H9 (cell line): ENCODE results near the gene SYNPO. TPM values are rescaled to one million over a fixed set of nuclear protein-coding genes. Genes with fewer than 3 reads are reported as not detected.

Experiments used
- DNase-seq: peaks from one replicate; pipeline ENCODE4 v3.0.0-alpha.2; 2017
- H2AFZ ChIP-seq: one replicate; pipeline ENCODE4 v1.6.1; 2013; ENCODE audit warnings: mild to moderate bottlenecking, low read length, control low read depth, moderate library complexity
- H2AK5ac ChIP-seq: 2 replicates; pipeline ENCODE4 v1.6.1; 2013; ENCODE audit warnings: low read length, control low read depth, mixed read lengths; ENCODE audit not compliant: insufficient read length
- H2BK120ac ChIP-seq: one replicate; pipeline ENCODE4 v1.6.1; 2013; ENCODE audit warnings: low read depth, mild to moderate bottlenecking, low read length, control low read depth, inconsistent platforms; ENCODE audit not compliant: poor library complexity, severe bottlenecking
- H2BK12ac ChIP-seq: 2 replicates; pipeline ENCODE4 v1.6.1; 2013; ENCODE audit warnings: low read length, control low read depth, mixed read lengths, low read depth; ENCODE audit not compliant: insufficient read length
- H2BK15ac ChIP-seq: 2 replicates; pipeline ENCODE4 v1.6.1; 2013; ENCODE audit warnings: low read depth, low read length, control low read depth
- H2BK20ac ChIP-seq: one replicate; pipeline ENCODE4 v1.6.1; 2013; ENCODE audit warnings: low read depth, mild to moderate bottlenecking, low read length, control low read depth, inconsistent platforms; ENCODE audit not compliant: poor library complexity, severe bottlenecking
- H2BK5ac ChIP-seq: 2 replicates; pipeline ENCODE4 v1.6.1; 2013; ENCODE audit warnings: low read length, control low read depth, mixed read lengths; ENCODE audit not compliant: insufficient read length
- H3K14ac ChIP-seq: 2 replicates; pipeline ENCODE4 v1.6.1; 2013; ENCODE audit warnings: low read length, control low read depth; ENCODE audit not compliant: insufficient read depth
- H3K18ac ChIP-seq: 2 replicates; pipeline ENCODE4 v1.6.1; 2013; ENCODE audit warnings: low read depth, mild to moderate bottlenecking, mixed read lengths, low read length, control low read depth; ENCODE audit not compliant: insufficient read length
- H3K23ac ChIP-seq: 2 replicates; pipeline ENCODE4 v1.6.1; 2013; ENCODE audit warnings: low read length, control low read depth, mixed read lengths, low read depth; ENCODE audit not compliant: insufficient read length
- H3K23me2 ChIP-seq: 2 replicates; pipeline ENCODE4 v1.6.1; 2013; ENCODE audit warnings: low read depth, mild to moderate bottlenecking, mixed read lengths, low read length, control low read depth; ENCODE audit not compliant: insufficient read length, poor library complexity, severe bottlenecking
- H3K27ac ChIP-seq: 2 replicates; pipeline ENCODE4 v1.5.1; 2013; ENCODE audit warnings: low read length, control low read depth, mixed read lengths, low read depth; ENCODE audit not compliant: insufficient read length
- H3K27me3 ChIP-seq: 2 replicates; pipeline ENCODE4 v1.6.1; 2013; ENCODE audit warnings: low read length, control low read depth, inconsistent platforms; ENCODE audit not compliant: insufficient read depth
- H3K4ac ChIP-seq: 2 replicates; pipeline ENCODE4 v1.6.1; 2013; ENCODE audit warnings: low read depth, mild to moderate bottlenecking, control low read depth, inconsistent platforms, low read length, moderate library complexity
- H3K4me1 ChIP-seq: 2 replicates; pipeline ENCODE4 v1.6.1; 2013; ENCODE audit warnings: low read length, control low read depth, inconsistent platforms; ENCODE audit not compliant: insufficient read depth
- H3K4me2 ChIP-seq: 2 replicates; pipeline ENCODE4 v1.6.1; 2013; ENCODE audit warnings: low read length, control low read depth, mixed read lengths; ENCODE audit not compliant: insufficient read length, insufficient read depth
- H3K56ac ChIP-seq: 2 replicates; pipeline ENCODE4 v1.6.1; 2013; ENCODE audit warnings: low read depth, mild to moderate bottlenecking, mixed read lengths, low read length, control low read depth; ENCODE audit not compliant: insufficient read length
- H3K79me1 ChIP-seq: 2 replicates; pipeline ENCODE4 v1.6.1; 2013; ENCODE audit warnings: low read depth, mild to moderate bottlenecking, moderate library complexity, low read length, control low read depth, inconsistent platforms; ENCODE audit not compliant: insufficient read depth, poor library complexity, severe bottlenecking
- H3K79me2 ChIP-seq: 2 replicates; pipeline ENCODE4 v1.6.1; 2013; ENCODE audit warnings: low read length, control low read depth, inconsistent platforms; ENCODE audit not compliant: insufficient read depth
- H3K9ac ChIP-seq: 2 replicates; pipeline ENCODE4 v1.6.1; 2013; ENCODE audit warnings: low read length, control low read depth, mixed read lengths; ENCODE audit not compliant: insufficient read length; ENCODE audit errors: extremely low read depth
- H3K9me3 ChIP-seq: one replicate; pipeline ENCODE4 v1.6.1; 2013; ENCODE audit warnings: low read depth, low read length, inconsistent platforms; ENCODE audit not compliant: control insufficient read depth
- H3T11ph ChIP-seq: one replicate; pipeline ENCODE4 v1.6.1; 2013; ENCODE audit warnings: mild to moderate bottlenecking, low read length, control low read depth, inconsistent platforms
- H4K20me1 ChIP-seq: one replicate; pipeline ENCODE4 v1.6.1; 2013; ENCODE audit not compliant: control insufficient read depth, insufficient read length, insufficient read depth
- H4K5ac ChIP-seq: 2 replicates; pipeline ENCODE4 v1.6.1; 2013; ENCODE audit warnings: low read depth, mild to moderate bottlenecking, mixed read lengths, low read length, control low read depth; ENCODE audit not compliant: insufficient read length
- H4K8ac ChIP-seq: replicated peaks from 2 replicates; pipeline ENCODE4 v1.6.1; 2013; ENCODE audit warnings: low read length, control low read depth, mixed read lengths, low read depth; ENCODE audit not compliant: insufficient read length
- H4K91ac ChIP-seq: 2 replicates; pipeline ENCODE4 v1.6.1; 2013; ENCODE audit warnings: low read depth, mild to moderate bottlenecking, moderate library complexity, mixed read lengths, low read length, control low read depth; ENCODE audit not compliant: insufficient read length
- H3K27ac Mint-ChIP-seq, 3 experiments: 2 replicates in 2 of 3; 3 replicates in 1 of 3; pipeline ENCODE4 v1.8.0; 2020 to 2021; ENCODE audit warnings: mixed read lengths in 3 of 3, mild to moderate bottlenecking in 1 of 3, moderate library complexity in 1 of 3
- H3K27me3 Mint-ChIP-seq: 2 replicates; pipeline ENCODE4 v1.8.0; 2021; ENCODE audit warnings: low read depth, mild to moderate bottlenecking, moderate library complexity, mixed read lengths
- H3K36me3 Mint-ChIP-seq, 3 experiments: 2 replicates in 2 of 3; 3 replicates in 1 of 3; pipeline ENCODE4 v1.8.0; 2020 to 2021; ENCODE audit warnings: low read depth in 3 of 3, mixed read lengths in 3 of 3; ENCODE audit not compliant: insufficient read depth in 1 of 3
- H3K4me1 Mint-ChIP-seq, 2 experiments: 2 replicates each; pipeline ENCODE4 v1.8.0; 2020; ENCODE audit warnings: mixed read lengths in 2 of 2
- H3K4me3 Mint-ChIP-seq, 2 experiments: 2 replicates in 1 of 2; 3 replicates in 1 of 2; pipeline ENCODE4 v1.8.0; 2020 to 2021; ENCODE audit warnings: mild to moderate bottlenecking in 2 of 2, mixed read lengths in 2 of 2, moderate library complexity in 1 of 2
- H3K9me3 Mint-ChIP-seq, 2 experiments: 2 replicates in 1 of 2; 3 replicates in 1 of 2; pipeline ENCODE4 v1.8.0; 2020; ENCODE audit warnings: mild to moderate bottlenecking in 2 of 2, mixed read lengths in 2 of 2, moderate library complexity in 1 of 2
- WGBS: extraction: QIAGEN DNeasy Blood & Tissue Kit; methylation state at CpG from one replicate; pipeline ENCODE4 v1.1.7; 2013; ENCODE audit warnings: missing lambda C conversion rate, low lambda C conversion rate, mixed read lengths; ENCODE audit not compliant: insufficient read length; ENCODE audit errors: extremely low coverage; 5-methylcytosine and 5-hydroxymethylcytosine counted together
- total RNA-seq: library from RNA; stranded (reverse); gene quantifications from 2 replicates; pipeline ENCODE4 v1.2.1, GENCODE V29; 2021
- TF ChIP-seq, protein P1 (sequence below): fragments of 200-600 bp; sonication (generic); conservative IDR thresholded peaks from 3 replicates; pipeline ENCODE4 v1.8.0; 2021; ENCODE audit warnings: antibody characterized with exemption, mild to moderate bottlenecking

SYNPO gene
- total RNA-seq, 1 experiment from 2014 or later: 1.7 TPM

DNA sequence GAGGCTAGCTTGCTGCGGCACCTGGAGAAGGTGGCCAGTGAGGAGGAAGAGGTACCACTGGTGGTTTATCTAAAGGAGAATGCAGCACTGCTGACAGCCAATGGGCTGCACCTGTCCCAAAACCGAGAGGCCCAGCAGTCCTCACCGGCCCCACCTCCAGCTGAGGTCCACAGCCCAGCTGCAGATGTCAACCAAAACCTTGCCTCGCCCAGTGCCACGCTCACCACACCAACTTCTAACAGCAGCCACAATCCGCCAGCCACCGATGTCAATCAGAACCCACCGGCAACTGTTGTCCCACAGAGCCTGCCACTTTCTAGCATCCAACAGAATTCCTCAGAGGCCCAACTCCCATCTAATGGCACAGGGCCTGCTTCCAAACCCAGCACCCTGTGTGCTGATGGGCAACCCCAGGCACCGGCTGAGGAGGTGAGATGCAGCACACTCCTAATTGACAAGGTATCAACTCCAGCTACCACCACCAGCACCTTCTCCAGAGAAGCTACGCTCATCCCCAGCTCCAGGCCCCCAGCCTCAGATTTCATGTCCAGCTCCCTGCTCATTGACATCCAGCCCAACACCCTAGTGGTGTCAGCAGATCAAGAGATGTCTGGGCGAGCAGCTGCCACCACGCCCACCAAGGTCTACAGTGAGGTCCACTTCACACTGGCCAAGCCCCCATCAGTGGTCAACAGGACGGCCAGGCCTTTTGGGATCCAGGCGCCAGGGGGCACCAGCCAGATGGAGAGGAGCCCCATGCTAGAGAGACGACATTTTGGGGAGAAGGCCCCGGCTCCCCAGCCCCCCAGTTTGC lies 8.0 kb downstream of the SYNPO start:
- H3K4ac ChIP-seq: no peak overlapping the region
- DNase-seq: no peak
- H4K20me1 ChIP-seq: no peaks in the 10 kb centered on the region

More for the DNA sequence above, 8.0 kb downstream of the SYNPO start:
- Histone ChIP-seq H4K5ac (no peak overlapping the region), H3K9me3 (no peaks in the 10 kb centered on the region), H2BK20ac (no peak overlapping the region), H2AFZ (no peak overlapping the region), H4K91ac (no peak overlapping the region), H2BK12ac (no peak overlapping the region), H3T11ph (no peak overlapping the region), H2AK5ac (no peak overlapping the region), H3K14ac (no peak overlapping the region), H2BK15ac (no peak overlapping the region), H3K27ac (no peak overlapping the region), H3K4me1 (peaks cover 2% of the 10 kb centered on the region; the same call in 1 of the 2 replicates), H2BK120ac (no peak overlapping the region), H3K9ac (no peak overlapping the region), H3K23me2 (no peaks in the 10 kb centered on the region), H3K79me2 (no peaks in the 10 kb centered on the region), H3K27me3 (no peaks in the 10 kb centered on the region), H2BK5ac (no peak overlapping the region), H3K56ac (no peak overlapping the region), H3K79me1 (no peaks in the 10 kb centered on the region), H3K23ac (no peak overlapping the region), H4K8ac (no peak overlapping the region), H3K4me2 (no peak overlapping the region), H3K18ac (no peak overlapping the region)
- H3K36me3 Mint-ChIP-seq: no peaks in the 10 kb centered on the region
- no peak overlapping the region for H3K4me3 Mint-ChIP-seq
- WGBS: no CpG with 5 or more reads among the region's 16 CpGs
- H3K9me3 Mint-ChIP-seq: no peaks in the 10 kb centered on the region
- TF ChIP-seq, protein P1, sequence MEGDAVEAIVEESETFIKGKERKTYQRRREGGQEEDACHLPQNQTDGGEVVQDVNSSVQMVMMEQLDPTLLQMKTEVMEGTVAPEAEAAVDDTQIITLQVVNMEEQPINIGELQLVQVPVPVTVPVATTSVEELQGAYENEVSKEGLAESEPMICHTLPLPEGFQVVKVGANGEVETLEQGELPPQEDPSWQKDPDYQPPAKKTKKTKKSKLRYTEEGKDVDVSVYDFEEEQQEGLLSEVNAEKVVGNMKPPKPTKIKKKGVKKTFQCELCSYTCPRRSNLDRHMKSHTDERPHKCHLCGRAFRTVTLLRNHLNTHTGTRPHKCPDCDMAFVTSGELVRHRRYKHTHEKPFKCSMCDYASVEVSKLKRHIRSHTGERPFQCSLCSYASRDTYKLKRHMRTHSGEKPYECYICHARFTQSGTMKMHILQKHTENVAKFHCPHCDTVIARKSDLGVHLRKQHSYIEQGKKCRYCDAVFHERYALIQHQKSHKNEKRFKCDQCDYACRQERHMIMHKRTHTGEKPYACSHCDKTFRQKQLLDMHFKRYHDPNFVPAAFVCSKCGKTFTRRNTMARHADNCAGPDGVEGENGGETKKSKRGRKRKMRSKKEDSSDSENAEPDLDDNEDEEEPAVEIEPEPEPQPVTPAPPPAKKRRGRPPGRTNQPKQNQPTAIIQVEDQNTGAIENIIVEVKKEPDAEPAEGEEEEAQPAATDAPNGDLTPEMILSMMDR: no peak
- H3K27ac Mint-ChIP-seq: peak overlapping the region in 1 of 3 experiments; percentile 56; a peak in 1 of 7 replicates
- H3K4me1 Mint-ChIP-seq: peaks cover 37 to 49% of the 10 kb centered on the region in 2 experiments
- H3K27me3 Mint-ChIP-seq: no peaks in the 10 kb centered on the region; the same call in 1 of the 2 replicates
